HG02798 (cell line): ENCODE results near the gene ENTPD7.
"Not testable (repeated sequence)": the region's sequence is repeated elsewhere in the genome, so short reads cannot be mapped to it uniquely, and the experiment has no call there.

Source experiments
- ATAC-seq: cut with Tn5 transposase; IDR thresholded peaks from one replicate; pipeline ENCODE4 v1.9.1; 2021; ENCODE audit warnings: mild to moderate bottlenecking; ENCODE audit not compliant: unreplicated experiment, poor library complexity

ENTPD7 gene, protein sequence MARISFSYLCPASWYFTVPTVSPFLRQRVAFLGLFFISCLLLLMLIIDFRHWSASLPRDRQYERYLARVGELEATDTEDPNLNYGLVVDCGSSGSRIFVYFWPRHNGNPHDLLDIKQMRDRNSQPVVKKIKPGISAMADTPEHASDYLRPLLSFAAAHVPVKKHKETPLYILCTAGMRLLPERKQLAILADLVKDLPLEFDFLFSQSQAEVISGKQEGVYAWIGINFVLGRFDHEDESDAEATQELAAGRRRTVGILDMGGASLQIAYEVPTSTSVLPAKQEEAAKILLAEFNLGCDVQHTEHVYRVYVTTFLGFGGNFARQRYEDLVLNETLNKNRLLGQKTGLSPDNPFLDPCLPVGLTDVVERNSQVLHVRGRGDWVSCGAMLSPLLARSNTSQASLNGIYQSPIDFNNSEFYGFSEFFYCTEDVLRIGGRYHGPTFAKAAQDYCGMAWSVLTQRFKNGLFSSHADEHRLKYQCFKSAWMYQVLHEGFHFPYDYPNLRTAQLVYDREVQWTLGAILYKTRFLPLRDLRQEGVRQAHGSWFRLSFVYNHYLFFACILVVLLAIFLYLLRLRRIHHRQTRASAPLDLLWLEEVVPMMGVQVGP

DNA sequence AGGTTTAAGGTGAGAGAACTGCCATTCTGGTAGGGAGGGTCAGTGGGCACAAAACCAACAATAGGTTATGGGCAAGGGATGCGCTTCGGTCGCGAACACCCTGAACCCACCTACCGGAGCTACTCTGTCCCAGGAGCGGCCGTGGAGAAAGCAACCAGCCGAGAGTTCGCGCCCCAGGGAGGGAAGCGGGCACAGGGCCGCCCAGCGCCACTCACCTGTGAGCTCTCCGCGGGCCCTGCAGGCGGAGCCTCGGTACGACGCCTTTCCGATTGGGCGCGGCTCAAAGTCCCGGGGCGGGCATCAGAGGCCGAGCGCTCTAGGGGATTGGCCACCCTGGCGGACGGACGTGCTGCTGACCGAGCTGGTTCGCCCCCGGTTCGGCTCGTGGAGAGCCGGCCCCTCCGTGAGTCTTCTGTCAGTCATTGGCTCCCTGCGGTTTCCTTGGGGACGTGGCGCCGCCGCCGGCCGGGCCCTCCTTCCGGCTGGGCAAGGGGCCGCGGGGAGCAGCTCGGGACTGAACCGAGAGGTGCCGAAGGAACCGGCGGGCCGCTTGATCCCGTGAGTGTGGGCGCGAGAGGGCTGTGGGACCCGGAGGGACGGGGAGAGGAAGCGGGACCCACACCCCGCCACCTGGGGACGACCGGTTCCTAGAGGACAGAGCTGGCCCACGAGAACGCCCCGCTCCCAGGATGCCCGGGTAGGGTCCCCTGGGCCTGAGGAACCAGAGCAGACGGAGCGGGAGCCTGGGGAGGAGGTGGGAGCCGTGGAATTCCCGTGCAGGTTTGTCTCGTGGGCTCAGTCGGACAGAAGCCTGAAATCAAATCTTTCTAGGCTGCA, at the start of gene ENTPD7:
Gene ENTPD7 (plus strand): TSS at position 479 of the 837 bp plus-strand sequence. CDS start 448 bp downstream, outside the sequence.
- peak; percentile 99 for ATAC-seq

DNA sequence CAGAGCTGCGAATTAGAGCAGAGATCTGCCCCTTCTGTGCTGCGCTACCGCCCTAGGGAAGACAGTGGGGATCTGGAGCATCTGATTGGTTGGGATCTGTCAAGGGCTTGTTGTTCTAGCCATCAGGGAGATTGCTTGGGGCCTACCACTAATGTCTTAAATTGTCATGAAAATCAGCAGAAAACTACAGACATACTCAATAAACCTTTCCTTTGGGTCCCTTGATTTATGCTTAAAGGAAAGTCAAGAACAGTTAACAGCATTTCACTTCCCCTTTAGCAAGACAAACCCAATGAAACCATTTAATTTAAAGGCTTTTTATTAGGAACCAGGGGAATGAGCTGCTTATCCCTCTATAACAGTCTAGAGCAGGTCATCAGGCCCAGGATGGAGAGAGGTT, 49.1 kb upstream of the ENTPD7 start:
- ATAC-seq, result no peak

DNA sequence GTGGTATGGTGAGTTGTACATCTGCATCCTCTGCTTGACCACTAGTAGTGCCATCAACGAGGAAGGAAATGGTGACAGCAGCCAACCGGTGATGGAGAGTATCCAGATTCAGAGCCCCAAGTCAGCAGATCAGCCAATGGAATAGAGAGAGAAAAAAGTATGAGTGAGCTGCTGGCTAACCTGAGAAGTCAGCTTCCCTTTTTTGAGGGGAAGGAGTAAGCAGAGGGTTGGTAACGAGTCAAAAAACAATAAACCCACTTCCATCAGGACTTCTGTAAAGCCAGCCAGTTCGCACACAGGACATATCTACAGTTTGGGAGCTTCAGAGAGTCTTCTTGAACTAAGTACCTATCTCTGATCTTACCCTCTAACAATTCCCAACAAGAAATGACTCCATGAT, 48.0 kb upstream of the ENTPD7 start:
- ATAC-seq, result no peak

DNA sequence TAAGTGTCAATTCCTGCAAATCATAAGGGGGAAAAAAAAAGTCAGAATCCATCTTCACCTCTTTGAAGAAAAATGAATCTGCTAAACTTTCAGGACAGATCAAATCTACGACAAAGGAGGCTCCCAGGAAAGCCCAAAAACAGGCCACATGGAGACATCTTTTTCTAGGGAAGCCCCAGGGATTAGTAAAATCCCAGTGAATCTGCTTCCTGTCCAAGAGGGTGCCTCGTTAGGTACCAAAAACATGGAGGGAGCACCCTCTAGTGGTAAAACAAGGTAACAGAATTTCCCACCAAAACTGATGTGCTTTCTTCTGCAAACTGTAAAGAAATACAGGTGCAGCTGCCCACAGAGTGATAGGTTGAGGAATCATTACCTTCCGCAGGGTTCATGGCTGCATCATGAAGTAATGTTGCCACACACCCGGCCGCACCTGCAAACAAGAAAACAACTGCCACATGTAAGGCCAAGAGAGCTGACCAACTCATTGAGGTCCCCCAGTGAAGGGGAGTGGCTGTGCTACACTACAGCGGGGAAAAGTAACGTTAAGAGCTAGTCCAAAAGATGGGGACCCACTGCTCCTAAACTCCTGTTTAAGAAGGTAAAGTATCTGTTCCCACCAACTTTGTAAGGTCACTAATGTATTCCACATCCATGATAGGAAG, 47.0 kb upstream of the ENTPD7 start:
- ATAC-seq, result peak; percentile 56

DNA sequence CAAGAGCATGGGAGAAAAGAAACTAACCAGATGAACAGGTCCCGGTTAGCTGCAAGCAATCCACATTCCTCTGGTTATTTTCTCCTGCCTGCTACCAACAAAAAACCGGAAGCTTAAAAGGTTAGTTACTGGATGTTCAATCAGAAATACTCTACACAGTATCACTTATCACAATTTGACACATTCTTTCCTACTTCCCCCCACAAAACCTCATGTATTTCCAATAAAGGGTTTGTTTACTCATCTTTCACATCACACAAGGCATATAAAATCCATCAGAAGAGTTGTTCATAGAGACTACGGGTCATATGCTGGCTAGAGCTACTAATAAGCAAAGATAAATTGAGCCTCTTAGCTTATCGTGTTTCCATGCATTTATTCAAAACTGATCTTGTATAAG, 43.9 kb upstream of the ENTPD7 start:
- no peak for ATAC-seq

DNA sequence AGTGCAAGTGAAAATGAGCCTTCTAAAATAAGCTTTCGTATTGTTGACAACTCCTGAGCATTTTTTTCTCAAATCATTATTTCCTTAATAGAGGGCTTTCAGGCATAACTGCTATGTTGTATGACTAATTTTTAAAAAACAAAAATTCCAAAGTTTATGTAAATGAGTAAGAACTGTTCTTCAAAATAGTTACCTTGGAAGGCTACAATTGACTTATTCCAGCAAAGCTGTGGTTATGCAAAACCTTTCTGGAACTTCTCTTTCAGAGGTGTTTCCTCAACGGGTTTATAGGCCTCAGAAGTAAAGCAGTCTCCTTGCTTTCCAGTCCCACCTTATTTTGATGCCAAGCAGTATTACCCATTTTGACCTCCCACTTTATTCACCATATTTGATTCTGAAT, 41.6 kb upstream of the ENTPD7 start:
- no peak for ATAC-seq

DNA sequence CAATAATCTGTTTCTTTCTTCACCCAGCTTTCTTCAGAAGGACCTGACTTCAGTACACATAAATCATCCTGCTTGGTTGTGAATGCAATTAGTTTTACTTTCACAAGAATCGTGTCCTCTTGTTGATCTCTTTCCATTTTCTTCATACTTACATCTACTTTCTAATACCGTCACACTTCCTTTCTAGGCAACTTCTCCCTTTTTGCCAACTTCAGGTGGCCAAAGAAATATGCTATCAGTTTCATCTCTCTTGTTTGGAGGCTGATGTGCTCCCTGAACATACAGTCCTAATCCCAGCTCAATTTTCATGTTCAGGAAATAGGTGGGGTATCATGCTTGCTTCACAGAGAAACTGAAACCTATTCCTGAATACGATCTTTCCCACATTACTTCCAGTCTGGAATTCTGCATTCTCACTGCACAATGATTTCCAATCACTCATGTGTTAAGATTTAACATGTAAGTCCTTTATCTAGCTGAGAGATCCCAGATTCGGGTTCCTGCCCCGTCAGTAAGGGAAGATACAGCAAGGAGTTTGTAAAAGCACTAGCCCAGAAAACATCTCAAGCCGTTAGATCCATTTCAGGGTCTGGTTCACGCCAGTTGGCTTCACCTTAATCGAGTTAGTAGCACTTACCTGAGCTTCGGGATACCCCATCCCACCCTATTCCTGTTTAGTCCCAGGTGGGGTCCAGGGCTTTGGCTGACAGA, 40.1 kb upstream of the ENTPD7 start:
- ATAC-seq, result no peak

DNA sequence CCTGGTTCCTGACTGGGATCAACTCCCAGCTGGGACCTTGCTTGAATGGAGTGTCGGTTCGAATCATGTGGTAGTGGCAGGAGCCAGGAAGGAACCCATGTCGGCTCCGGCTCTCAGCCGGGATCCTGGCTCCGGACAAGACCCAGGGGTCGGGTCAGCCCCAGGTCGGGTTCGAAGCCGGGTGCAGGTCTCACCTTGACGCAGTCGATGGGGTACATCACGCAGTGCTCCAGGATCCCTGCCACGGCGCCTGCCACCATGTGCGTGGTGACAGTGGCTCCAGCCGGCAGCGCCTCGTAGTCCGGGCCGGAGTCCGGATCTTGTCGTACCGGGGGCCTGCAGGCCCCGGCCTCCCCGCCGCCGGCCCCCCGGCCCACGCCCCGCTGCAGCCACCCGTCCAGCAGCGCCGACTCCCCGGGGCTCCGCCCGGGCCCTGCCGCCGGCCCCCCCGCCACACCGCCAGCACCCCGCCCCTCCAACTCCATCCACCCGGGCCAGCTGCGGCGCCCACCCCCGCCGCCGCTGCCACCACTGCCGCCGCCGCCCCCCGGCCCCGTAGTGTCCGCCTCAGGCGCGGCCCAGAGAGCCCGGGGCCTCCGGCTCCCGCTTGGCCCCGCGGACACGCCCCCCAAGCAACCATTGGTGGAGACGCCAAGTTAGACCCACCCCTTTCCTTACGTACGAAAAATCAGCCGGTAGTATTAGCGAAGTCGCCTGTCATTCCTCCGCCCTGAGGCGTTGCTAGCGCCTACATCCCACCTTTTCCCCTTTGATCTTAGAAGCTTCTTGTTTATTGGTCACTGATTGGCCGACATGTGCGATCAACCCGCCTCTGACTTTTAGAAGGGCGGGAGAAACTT, 39.2 kb upstream of the ENTPD7 start, which contains the start of gene SLC25A28:
Gene SLC25A28 (minus strand): TSS at position 589 of the 860 bp plus-strand sequence. CDS start 104 bp downstream, at position 485.
- no peak for ATAC-seq

DNA sequence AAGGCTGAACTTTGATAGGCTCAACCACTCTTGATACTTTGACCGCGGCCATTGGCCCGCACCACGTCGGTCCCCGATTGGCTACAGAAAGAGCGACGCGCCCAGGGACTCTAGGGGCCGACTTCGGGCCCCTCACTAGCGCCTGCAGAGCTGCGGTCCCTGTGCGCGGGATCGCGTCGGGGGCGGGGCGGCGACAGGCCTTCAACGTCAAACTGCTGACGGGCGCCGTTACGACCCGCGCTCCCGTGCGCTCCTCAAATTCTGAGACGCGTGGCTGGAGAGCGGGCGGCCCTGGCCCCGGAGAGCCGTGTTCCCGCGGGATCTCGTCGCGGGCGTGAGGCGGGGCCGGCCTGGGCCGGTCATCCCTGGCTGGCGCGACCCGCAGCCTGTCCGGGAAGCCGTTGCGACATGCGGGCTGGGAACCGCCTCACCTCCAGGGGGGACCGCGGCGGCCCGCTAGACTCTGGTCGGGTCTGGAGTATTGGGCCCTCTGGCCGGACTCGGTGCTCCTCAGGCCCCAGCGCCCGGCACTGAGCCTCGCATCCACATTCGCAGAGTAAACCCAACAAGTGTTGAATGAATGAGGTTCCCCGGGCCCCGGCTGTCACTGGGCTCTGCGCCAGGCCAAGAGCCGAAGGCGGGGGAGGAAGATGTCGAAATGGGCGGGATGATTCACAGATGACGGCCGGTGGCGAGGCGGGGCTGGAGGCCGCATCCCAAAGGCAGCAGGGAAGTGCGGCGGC, 38.4 kb upstream of the ENTPD7 start:
- ATAC-seq, result peak; percentile 88

DNA sequence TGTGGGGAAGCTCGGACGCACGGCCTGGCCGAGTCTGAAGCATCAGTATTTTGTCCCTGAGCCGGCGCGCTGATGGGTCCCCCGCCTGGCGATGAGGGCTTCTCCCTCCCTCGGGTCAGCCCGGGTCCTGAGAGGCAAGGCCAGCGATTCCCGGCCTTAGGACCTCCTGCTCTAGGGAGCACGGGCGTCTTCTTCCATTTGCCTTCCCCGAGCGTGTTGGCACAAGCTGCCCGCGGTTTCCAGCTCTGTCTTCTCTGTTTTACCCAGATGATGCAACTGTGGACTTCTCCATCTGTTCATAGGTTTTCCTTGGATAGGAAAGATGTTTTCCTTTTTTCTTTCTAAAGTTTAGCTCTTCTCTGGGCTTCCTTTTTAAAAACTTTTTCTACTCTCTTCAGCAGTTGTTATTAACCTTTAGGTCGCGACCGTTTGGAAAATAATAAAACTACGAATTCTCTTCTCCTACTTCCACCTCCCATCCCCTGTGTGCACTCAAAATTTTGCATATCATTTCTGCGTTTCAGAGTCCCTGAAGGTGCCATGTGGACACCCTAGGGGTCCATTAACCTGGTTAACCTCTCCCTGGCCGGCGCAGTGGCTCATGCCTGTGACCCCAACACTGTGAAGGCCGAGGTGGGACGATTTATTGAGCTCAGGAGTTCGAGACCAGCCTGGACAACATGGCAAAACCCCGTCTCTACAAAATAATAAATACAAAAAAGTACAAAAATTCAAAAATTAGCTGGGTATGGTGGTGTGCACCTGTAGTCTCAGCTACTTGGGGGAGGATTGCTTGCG, 37.7 kb upstream of the ENTPD7 start:
- ATAC-seq, result no peak

DNA sequence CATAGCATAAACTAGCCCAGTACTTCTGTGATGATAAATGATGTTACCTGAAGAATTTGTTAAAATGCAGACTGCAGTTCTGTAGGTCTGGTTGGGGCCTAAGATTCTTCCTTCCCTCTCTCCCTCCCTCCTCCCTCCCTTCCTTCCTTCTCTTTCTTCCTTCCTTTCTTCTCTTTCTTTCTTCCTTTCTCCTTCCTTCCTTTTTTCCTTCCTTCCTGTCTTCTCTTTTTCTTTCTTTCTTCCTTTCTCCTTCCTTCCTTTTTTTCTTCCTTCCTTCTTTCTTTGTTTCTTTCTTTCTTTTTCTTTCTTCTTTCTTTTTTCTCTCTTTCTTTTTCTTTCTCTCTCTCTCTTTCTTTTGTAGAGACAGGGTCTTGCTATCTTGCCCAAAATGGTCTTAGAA, 35.4 kb upstream of the ENTPD7 start:
- no peak for ATAC-seq

DNA sequence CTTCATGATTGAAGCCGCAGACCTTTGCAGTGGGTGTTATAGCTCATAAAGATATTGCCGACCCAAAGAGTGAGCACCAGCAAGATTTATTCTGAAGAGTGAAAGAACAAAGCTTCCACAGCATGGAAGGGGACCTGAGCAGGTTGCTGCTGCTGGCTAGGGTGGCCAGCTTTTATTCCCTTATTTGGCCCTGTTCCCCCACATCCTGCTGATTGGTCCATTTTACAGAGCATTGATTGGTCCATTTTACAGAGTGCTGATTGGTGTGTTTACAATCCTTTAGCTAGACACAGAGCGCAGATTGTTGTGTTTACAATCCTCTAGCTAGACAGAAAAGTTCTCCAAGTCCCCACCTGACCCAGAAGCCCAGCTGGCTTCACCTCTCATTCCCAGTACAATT, 34.2 kb upstream of the ENTPD7 start:
- not testable (repeated sequence) for ATAC-seq

DNA sequence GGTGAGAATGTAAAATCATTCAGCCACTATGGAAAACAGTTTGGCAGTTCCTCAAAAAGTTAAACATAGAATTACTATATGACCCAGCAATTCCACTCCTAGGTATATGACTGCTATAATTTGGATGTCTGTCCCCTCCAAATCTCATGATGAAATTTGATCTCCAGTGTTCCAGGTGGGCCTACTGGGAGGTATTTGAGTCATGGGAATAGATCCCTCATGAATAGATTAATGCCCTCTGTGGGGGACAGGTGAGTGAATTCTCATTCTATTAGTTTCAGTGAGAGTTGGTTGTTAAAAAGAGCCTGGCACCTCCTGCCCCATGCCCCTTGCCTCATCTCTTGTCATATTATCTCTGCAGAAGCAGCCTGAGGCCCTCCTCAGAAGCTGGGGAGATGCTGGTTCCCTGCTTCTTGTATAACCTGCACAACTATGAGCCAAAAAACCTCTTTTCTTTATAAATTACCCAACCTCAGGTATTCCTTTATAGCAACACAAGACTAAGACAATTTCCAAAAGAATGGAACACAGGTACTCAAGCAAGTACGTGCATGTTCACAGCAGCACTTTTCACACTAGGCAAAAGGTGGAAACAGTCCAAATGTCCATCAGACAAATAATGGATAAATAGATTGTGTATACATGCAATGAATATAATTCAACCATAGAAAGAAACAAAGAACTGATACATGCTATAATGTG, 30.2 kb upstream of the ENTPD7 start:
- no peak for ATAC-seq

DNA sequence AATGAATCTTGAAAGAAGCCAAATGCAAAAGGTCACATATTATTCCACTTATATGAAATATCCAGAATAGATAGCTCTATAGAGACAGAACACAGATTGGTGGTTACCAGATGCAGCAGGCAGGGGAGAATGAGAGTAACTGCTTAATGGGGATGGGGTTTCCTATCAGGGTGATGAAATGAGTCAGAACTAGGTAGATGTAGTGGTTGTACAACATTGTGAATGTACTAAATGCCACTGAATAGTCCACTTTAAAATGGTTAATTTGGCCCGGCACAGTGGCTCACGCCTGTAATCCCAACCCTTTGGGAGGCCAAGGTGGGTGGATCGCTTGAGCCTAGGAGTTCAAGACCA, 29.7 kb upstream of the ENTPD7 start:
- ATAC-seq, result no peak

DNA sequence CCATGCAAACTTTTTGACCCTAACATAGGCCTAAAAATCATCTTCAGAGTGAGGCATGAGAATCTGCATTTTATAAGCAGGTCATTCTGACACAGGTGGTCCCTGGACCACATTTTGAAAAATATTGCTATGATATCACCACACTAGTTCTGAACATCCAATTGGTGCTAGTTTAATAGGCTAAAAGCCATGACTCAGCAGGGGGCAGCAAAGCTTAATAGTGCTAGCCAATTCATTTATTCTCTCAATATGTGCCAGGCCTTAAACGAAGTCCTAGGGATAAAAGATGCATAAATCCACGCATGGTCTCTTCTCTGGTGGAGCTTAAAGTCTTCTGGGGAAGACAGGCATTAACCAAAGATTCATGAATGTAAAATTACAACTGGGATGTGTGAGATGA, 28.9 kb upstream of the ENTPD7 start:
- no peak for ATAC-seq

DNA sequence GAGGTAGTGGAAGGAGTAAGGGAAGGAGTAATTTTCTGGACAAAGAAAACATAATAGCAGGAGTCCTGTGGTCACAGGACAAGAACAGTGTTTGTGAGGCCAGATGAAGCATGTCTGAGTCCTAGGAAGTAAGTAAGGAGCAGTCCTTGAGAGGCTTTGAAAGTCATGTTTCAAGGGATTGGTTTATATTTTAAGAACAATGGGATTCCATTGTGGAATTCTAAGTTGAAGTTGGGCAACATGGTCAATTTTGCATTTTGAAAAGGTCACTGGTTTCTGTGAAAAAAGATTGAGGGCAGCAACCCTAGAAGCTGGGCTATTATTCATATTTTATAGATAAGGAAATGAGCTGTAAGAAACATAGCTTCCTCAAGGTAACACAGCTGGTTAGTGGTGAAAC, 28.3 kb upstream of the ENTPD7 start:
- no peak for ATAC-seq

DNA sequence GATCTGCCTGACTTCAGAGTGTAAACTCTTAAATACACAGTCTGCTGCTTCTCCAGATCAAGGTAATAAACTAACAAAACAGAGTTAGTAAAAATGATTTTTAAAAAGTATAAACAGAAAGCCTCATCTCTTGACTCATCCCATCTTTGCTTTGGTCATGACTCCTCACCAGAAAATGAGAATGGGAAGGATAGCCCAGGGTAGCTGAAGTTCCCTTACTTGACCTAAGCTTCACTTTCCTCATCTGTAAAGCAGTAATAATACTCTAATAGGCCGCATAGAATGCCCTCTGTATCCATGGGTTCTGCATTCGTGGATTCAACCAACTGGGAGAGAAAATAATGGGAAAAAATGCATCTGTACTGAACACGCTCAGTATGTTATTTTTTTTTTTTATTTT, 27.8 kb upstream of the ENTPD7 start:
- no peak for ATAC-seq
